Measurements from ENCODE around the gene PRSS21. TPM values are rescaled to one million over a fixed set of nuclear protein-coding genes. Genes with fewer than 3 reads are reported as not detected.

PRSS21 gene
- total RNA-seq, 1 experiment from 2014 or later, result 0.42 TPM

DNA sequence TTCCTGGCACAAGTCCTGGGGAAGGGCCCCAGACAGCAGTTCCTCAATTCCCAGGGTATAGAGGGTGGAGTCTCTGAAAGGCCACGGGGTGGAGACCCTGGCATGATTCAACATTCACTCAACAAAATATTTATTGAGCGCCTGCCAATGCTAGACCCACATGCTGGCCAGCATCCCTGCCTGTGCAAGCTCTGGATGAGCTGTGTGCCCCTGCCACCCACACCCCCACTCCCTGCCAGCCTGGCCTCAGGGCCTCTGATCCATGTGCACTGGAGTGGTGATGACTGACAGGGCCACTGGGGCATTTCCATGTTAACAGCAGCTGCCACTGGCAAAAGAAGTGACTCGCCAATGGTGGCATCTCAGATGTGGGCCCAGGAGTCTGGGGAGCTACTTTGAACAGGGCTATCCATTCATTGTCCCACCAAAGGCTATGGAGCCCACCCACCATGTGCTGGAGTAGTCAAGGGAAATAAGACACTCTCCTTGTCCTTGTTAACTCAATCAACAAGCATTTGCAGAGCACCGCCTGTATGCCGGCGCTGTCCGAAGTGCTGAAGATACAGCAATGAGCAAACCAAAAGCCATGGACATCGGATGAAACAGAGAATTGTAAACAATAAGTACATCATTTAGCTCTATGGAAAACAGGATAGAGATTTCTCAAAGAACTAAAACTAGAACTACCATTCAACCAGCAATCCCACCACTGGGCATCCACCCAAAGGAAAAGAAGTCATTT lies 44.0 kb downstream of the PRSS21 start:
- H3K36me3 ChIP-seq (replicated peaks; ENCODE audit: control insufficient read depth, insufficient read depth, low read length), result no peaks in the 10 kb centered on the region
- peak; percentile 46 for DNase-seq
- peaks cover 19% of the 10 kb centered on the region for H3K27me3 ChIP-seq (ENCODE audit: control insufficient read depth, insufficient read depth, low read length)
- no peak overlapping the region for H3K4me3 ChIP-seq (ENCODE audit: insufficient read depth, low read depth, low read length)

DNA sequence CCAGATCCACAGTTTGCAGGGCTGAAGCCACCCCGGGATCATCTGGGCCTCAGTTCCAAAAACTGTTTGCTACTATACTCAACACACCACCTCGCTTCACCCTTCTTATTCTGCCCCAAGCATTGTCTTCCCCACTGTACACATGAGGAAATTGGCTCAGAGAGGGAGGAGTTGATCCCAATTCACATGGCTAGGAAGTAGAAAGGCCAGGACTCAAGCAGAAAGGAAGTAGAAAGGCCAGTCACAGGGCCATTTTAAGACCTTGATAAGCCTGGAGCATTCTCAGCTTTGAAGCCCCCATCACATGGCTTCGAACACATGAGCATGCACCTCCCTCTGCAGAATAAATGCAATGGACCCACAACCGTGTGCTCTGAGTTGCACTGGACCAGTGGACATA lies 48.6 kb downstream of the PRSS21 start:
- Histone ChIP-seq H3K4me3 (ENCODE audit: insufficient read depth, low read depth, low read length) (no peak overlapping the region), H3K36me3 (replicated peaks; ENCODE audit: control insufficient read depth, insufficient read depth, low read length) (no peaks in the 10 kb centered on the region), H3K27me3 (ENCODE audit: control insufficient read depth, insufficient read depth, low read length) (peaks cover 4% of the 10 kb centered on the region)
- DNase-seq, result no peak

DNA sequence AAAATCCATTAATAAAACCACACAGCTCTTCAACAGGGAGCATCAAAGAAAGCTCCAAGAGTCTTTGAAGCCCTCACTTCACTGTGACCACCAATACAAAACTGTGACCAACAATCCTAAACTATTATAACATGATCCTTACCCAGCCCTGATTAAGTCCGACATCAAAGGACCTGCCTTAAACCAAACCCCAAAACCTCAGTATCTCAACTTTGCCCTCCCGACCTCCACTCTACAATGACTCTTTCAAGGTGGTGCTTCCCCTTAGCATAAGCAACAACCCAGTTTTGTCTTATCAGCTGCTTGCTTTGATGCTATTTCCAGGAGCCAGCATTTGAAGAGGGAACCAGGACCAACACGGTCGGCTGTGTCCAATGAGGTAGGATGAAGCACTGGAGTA lies 49.4 kb downstream of the PRSS21 start:
- Histone ChIP-seq H3K36me3 (replicated peaks; ENCODE audit: control insufficient read depth, insufficient read depth, low read length) (no peaks in the 10 kb centered on the region), H3K4me3 (ENCODE audit: insufficient read depth, low read depth, low read length) (no peak overlapping the region), H3K27me3 (ENCODE audit: control insufficient read depth, insufficient read depth, low read length) (peaks cover 4% of the 10 kb centered on the region)
- DNase-seq, result no peak

DNA sequence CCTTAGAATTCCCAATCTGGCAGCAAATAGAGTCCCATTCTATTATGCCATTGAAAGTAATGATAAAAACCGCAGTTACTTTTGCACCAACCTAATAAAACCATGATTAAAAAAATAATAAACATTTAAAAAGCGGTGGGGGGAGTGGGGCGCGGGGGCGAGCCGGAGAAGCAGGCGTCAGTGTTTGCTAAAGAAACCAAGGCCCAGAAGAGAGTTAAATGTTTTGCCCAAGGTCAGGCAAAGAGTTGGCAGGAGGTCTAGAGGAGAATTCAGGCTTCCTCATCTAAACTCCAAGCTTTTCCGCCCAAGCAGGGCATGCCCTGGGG lies 50.6 kb downstream of the PRSS21 start:
- no peak for DNase-seq
- Histone ChIP-seq H3K36me3 (replicated peaks; ENCODE audit: control insufficient read depth, insufficient read depth, low read length) (no peaks in the 10 kb centered on the region), H3K27me3 (ENCODE audit: control insufficient read depth, insufficient read depth, low read length) (peaks cover 4% of the 10 kb centered on the region), H3K4me3 (ENCODE audit: insufficient read depth, low read depth, low read length) (peak overlapping the region; percentile 50)

DNA sequence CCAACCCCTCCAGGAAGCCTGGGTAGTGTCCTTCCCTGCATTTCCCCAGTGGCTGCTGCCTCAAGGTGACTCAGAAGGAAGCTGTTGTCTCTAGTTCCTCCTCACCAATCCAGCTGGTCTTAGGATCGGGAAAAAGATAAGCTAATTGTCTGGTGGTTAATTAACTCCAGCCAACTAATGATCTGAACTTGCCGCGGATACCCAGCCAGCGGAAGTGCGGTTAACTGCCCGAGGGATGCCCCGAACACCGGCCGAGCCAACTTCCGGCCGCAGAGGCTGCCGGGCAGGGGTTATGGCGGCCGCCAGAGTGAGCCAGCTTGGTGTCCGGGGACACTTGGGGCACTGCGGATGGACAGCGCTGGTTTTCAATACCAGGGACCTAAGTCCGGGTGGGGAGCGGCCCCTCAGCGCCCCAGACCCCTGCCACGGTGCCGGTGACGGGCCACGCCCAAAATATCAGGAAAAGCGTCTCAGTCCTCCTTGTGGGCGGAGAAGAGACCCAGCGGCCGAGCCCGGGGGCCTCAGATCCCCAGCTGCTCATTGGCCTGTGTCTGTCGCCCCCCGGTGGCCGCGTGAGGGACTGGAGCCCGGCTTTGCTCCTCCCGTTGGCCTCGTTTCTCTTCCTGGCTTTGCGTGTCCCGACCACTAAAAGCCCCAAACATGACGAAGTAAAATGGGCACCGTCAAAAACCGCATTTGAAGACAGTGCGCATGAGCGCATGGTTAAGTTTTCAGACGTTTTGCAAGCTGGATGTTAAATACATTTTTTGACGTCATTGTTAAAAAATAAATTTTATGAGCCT lies 51.2 kb downstream of the PRSS21 start:
- DNase-seq, result peak; percentile 99
- Histone ChIP-seq H3K27me3 (ENCODE audit: control insufficient read depth, insufficient read depth, low read length) (peaks cover 4% of the 10 kb centered on the region), H3K4me3 (ENCODE audit: insufficient read depth, low read depth, low read length) (peak overlapping the region; percentile 50), H3K36me3 (replicated peaks; ENCODE audit: control insufficient read depth, insufficient read depth, low read length) (no peaks in the 10 kb centered on the region)

Other genes starting within 250 kb of the PRSS21 start
- 35.2 and 36.7 TPM in 2 replicates for gene KCTD5, start 134.7 kb upstream of the PRSS21 start, total RNA-seq (2014; rRNA removed; shearing (Covaris generic))
- gene PRSS27, start 97.0 kb upstream of the PRSS21 start, total RNA-seq (2014; rRNA removed; shearing (Covaris generic)), result 2.0 and 3.1 TPM in 2 replicates
- gene SRRM2, start 64.6 kb upstream of the PRSS21 start, total RNA-seq (2014; rRNA removed; shearing (Covaris generic)), result 69.0 and 96.1 TPM in 2 replicates
- 236 and 269 TPM in 2 replicates for gene ELOB, start 40.0 kb upstream of the PRSS21 start, total RNA-seq (2014; rRNA removed; shearing (Covaris generic))
- gene PRSS33, start 29.7 kb upstream of the PRSS21 start, total RNA-seq (2014; rRNA removed; shearing (Covaris generic)), result not detected in 2 replicates
- gene PRSS41, start 18.8 kb upstream of the PRSS21 start, total RNA-seq (2014; rRNA removed; shearing (Covaris generic)), result not detected in 2 replicates
- not detected in 2 replicates for gene ZG16B, start 13.1 kb downstream of the PRSS21 start, total RNA-seq (2014; rRNA removed; shearing (Covaris generic))
- 0.80 and 0.85 TPM in 2 replicates for gene PRSS22, start 40.9 kb downstream of the PRSS21 start, total RNA-seq (2014; rRNA removed; shearing (Covaris generic))
- 55.2 and 94.1 TPM in 2 replicates for gene FLYWCH2, start 66.0 kb downstream of the PRSS21 start, total RNA-seq (2014; rRNA removed; shearing (Covaris generic))
- 22.7 and 33.5 TPM in 2 replicates for gene FLYWCH1, start 94.7 kb downstream of the PRSS21 start, total RNA-seq (2014; rRNA removed; shearing (Covaris generic))
- 17.6 and 20.9 TPM in 2 replicates for gene KREMEN2, start 147.0 kb downstream of the PRSS21 start, total RNA-seq (2014; rRNA removed; shearing (Covaris generic))
- gene PAQR4, start 152.1 kb downstream of the PRSS21 start, total RNA-seq (2014; rRNA removed; shearing (Covaris generic)), result 62.6 and 65.6 TPM in 2 replicates
- gene PKMYT1, start 163.2 kb downstream of the PRSS21 start, total RNA-seq (2014; rRNA removed; shearing (Covaris generic)), result 85.4 and 94.0 TPM in 2 replicates
- gene CLDN9, start 195.7 kb downstream of the PRSS21 start, total RNA-seq (2014; rRNA removed; shearing (Covaris generic)), result 0.21 and 0.48 TPM in 2 replicates
- 426 and 528 TPM in 2 replicates for gene CLDN6, start 200.9 kb downstream of the PRSS21 start, total RNA-seq (2014; rRNA removed; shearing (Covaris generic))
- 144 and 171 TPM in 2 replicates for gene TNFRSF12A, start 203.1 kb downstream of the PRSS21 start, total RNA-seq (2014; rRNA removed; shearing (Covaris generic))
- 114 and 156 TPM in 2 replicates for gene HCFC1R1, start 206.7 kb downstream of the PRSS21 start, total RNA-seq (2014; rRNA removed; shearing (Covaris generic))
- 69.1 and 81.4 TPM in 2 replicates for gene THOC6, start 206.8 kb downstream of the PRSS21 start, total RNA-seq (2014; rRNA removed; shearing (Covaris generic))
- gene BICDL2, start 219.7 kb downstream of the PRSS21 start, total RNA-seq (2014; rRNA removed; shearing (Covaris generic)), result 0.69 and 2.0 TPM in 2 replicates
- 18.4 and 18.7 TPM in 2 replicates for gene MMP25, start 229.3 kb downstream of the PRSS21 start, total RNA-seq (2014; rRNA removed; shearing (Covaris generic))
- 7.9 and 9.9 TPM in 2 replicates for gene IL32, start 248.4 kb downstream of the PRSS21 start, total RNA-seq (2014; rRNA removed; shearing (Covaris generic))